Measurements from ENCODE around the gene SLC7A9. TPM values are rescaled to one million over a fixed set of nuclear protein-coding genes. Genes with fewer than 3 reads are reported as not detected.
"Not testable (repeated sequence)": the region's sequence is repeated elsewhere in the genome, so short reads cannot be mapped to it uniquely, and the experiment has no call there.

SLC7A9 gene
- total and polyA plus RNA-seq, 2 donors (not counting 1 experiment from before 2014, with no cell fraction given), result 0.17 TPM; not detected in 1

DNA sequence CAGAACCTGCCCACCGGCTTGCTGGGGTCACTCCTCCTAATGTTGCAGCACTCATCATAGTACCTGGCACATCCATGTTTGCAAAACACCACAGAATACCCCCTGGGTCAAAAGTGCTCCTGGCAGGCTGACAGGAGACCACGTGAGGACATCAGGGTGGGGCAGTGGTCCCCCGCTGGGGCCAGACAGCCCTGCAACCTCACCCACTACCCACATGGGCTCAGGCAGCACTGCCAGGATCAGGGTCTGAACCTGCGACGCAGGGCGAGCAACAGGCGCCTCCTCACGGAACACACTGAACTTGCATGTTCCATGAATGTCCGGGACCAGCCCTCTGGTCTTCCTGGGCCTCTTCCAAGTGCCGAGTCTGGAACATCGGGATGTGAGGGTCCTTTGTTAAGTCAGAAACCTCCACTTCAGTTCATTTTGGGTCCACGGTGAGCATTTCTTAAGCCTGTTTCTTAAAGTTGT lies 1.4 kb upstream of the SLC7A9 start:
- Histone ChIP-seq H3K4me1 (ENCODE audit: control insufficient read depth, extremely low read depth, insufficient read depth, low read length) (no peaks in the 10 kb centered on the region), H4K20me1 (ENCODE audit: control insufficient read depth, extremely low read depth, insufficient read depth, low read length) (no peaks in the 10 kb centered on the region), H3K4me3 (replicated peaks in 1 of 4; ENCODE audit: control extremely low read depth in 1 of 4, insufficient read depth in 1 of 4, low read depth in 3 of 4, low read length in 4 of 4) (no peak overlapping the region), H3K36me3 (ENCODE audit: control insufficient read depth, insufficient read depth, low read length) (no peaks in the 10 kb centered on the region), H3K27me3 (ENCODE audit: control insufficient read depth, insufficient read depth, low read length) (no peaks in the 10 kb centered on the region), H3K4me2 (ENCODE audit: extremely low read depth, insufficient read depth, low read length) (no peak overlapping the region), H3K79me2 (ENCODE audit: control insufficient read depth, insufficient read depth, low read length) (no peaks in the 10 kb centered on the region), H2AFZ (ENCODE audit: low read length) (no peak overlapping the region), H3K9ac (ENCODE audit: insufficient read depth, low read length) (no peak overlapping the region), H3K9me3 (ENCODE audit: control insufficient read depth, insufficient read depth, low read depth, low read length) (no peaks in the 10 kb centered on the region), H3K27ac (ENCODE audit: insufficient read depth, low read length) (no peak overlapping the region)
- no peak for DNase-seq (ENCODE audit: low read depth in 2 of 2)
- TF ChIP-seq, protein P1, sequence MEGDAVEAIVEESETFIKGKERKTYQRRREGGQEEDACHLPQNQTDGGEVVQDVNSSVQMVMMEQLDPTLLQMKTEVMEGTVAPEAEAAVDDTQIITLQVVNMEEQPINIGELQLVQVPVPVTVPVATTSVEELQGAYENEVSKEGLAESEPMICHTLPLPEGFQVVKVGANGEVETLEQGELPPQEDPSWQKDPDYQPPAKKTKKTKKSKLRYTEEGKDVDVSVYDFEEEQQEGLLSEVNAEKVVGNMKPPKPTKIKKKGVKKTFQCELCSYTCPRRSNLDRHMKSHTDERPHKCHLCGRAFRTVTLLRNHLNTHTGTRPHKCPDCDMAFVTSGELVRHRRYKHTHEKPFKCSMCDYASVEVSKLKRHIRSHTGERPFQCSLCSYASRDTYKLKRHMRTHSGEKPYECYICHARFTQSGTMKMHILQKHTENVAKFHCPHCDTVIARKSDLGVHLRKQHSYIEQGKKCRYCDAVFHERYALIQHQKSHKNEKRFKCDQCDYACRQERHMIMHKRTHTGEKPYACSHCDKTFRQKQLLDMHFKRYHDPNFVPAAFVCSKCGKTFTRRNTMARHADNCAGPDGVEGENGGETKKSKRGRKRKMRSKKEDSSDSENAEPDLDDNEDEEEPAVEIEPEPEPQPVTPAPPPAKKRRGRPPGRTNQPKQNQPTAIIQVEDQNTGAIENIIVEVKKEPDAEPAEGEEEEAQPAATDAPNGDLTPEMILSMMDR (conservative IDR thresholded peaks at IDR 0.05 in 1 of 2, IDR thresholded peaks at IDR 0.05 in 1 of 2; ENCODE audit: low read depth in 1 of 2, low read length in 2 of 2), result no peak
- no peak for TF ChIP-seq EZH2 (IDR thresholded peaks at IDR 0.05; ENCODE audit: low read length, missing control alignments)

DNA sequence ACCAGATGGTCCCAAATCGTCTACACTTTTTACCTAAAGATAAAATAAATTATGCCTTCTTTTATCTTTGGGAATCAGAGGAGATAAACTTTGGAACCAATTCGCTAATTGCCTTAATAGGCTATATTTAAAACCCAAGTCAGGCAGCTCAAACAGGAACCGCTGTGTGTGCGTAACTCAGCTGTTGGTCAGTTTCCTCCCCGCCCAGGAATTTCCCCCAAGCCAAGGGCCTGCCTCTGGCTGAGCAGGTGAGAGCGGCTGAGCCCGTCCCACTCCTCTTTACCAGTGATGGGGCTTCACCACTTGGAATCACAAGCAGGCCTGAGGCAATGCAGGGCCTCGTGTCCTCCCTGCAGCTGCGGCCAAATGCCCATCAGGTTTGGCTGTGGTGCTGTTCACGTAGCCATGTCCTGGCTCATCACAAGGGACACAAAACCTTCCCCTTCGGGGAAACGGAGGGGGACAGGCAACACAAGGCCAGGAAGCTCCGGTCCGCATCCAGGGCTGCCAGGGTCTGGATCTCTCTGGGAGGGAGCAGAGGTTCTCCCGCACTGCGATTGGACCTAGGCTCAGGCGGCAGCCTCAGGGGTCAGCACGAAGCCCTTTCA lies 503 bp upstream of the SLC7A9 start:
- H3K27ac ChIP-seq (ENCODE audit: insufficient read depth, low read length), result no peak overlapping the region
- H3K4me1 ChIP-seq (ENCODE audit: control insufficient read depth, extremely low read depth, insufficient read depth, low read length), result no peaks in the 10 kb centered on the region
- H3K4me2 ChIP-seq (ENCODE audit: extremely low read depth, insufficient read depth, low read length), result no peak overlapping the region
- H3K9me3 ChIP-seq (ENCODE audit: control insufficient read depth, insufficient read depth, low read depth, low read length), result no peaks in the 10 kb centered on the region
- DNase-seq (ENCODE audit: low read depth in 2 of 2), result no peak
- H4K20me1 ChIP-seq (ENCODE audit: control insufficient read depth, extremely low read depth, insufficient read depth, low read length), result no peaks in the 10 kb centered on the region
- H2AFZ ChIP-seq (ENCODE audit: low read length), result no peak overlapping the region
- H3K36me3 ChIP-seq (ENCODE audit: control insufficient read depth, insufficient read depth, low read length), result no peaks in the 10 kb centered on the region
- no peak overlapping the region for H3K4me3 ChIP-seq (replicated peaks in 1 of 4; ENCODE audit: control extremely low read depth in 1 of 4, insufficient read depth in 1 of 4, low read depth in 3 of 4, low read length in 4 of 4)
- no peak overlapping the region for H3K9ac ChIP-seq (ENCODE audit: insufficient read depth, low read length)
- no peaks in the 10 kb centered on the region for H3K27me3 ChIP-seq (ENCODE audit: control insufficient read depth, insufficient read depth, low read length)
- H3K79me2 ChIP-seq (ENCODE audit: control insufficient read depth, insufficient read depth, low read length), result no peaks in the 10 kb centered on the region
- no peak for TF ChIP-seq EZH2 (IDR thresholded peaks at IDR 0.05; ENCODE audit: low read length, missing control alignments)
- TF ChIP-seq, protein P1 (conservative IDR thresholded peaks at IDR 0.05 in 1 of 2, IDR thresholded peaks at IDR 0.05 in 1 of 2; ENCODE audit: low read depth in 1 of 2, low read length in 2 of 2), result no peak

DNA sequence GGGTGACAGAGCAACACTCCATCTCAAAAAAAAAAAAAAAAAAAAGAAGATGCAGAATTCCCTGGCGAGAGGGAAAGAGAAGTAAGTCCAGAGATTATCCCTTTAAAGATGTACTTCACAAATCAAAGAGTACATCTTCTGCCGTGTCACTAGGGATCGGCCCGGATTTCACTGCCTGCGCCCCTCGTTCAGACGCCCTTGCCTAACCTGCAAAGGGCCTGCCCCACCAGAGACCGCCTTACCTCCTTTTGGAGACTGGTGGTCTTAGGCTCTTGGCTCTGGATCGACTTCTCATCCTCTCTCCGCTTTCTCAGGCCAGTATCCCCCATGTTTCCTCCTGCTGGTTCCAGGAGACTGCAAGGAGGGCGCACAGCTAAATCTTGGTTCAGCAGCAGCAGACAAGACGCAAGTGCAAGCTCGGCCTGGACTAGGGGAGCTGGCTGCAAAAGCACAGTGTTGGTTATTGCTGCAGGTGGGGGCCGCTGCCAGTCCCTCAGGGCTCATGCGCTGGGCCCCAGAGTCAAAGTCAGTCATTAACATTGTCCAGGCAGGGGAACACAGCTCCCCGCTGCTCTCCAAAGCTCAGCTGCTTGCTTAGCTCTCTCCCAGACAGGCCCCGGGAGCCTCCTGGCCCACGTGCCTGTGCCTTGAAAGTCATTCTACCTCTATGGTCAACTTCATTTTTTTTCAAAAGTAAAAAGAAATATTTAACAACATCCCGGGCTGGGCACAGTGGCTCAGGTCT lies 1.2 kb downstream of the SLC7A9 start:
- Histone ChIP-seq H4K20me1 (ENCODE audit: control insufficient read depth, extremely low read depth, insufficient read depth, low read length) (no peaks in the 10 kb centered on the region), H3K9ac (ENCODE audit: insufficient read depth, low read length) (no peak overlapping the region), H3K4me2 (ENCODE audit: extremely low read depth, insufficient read depth, low read length) (no peak overlapping the region), H3K79me2 (ENCODE audit: control insufficient read depth, insufficient read depth, low read length) (no peaks in the 10 kb centered on the region), H3K4me1 (ENCODE audit: control insufficient read depth, extremely low read depth, insufficient read depth, low read length) (no peaks in the 10 kb centered on the region), H2AFZ (ENCODE audit: low read length) (no peak overlapping the region), H3K36me3 (ENCODE audit: control insufficient read depth, insufficient read depth, low read length) (no peaks in the 10 kb centered on the region), H3K27me3 (ENCODE audit: control insufficient read depth, insufficient read depth, low read length) (no peaks in the 10 kb centered on the region), H3K9me3 (ENCODE audit: control insufficient read depth, insufficient read depth, low read depth, low read length) (no peaks in the 10 kb centered on the region), H3K27ac (ENCODE audit: insufficient read depth, low read length) (no peak overlapping the region), H3K4me3 (replicated peaks in 1 of 4; ENCODE audit: control extremely low read depth in 1 of 4, insufficient read depth in 1 of 4, low read depth in 3 of 4, low read length in 4 of 4) (no peak overlapping the region)
- TF ChIP-seq EZH2 (IDR thresholded peaks at IDR 0.05; ENCODE audit: low read length, missing control alignments), result no peak
- TF ChIP-seq, protein P1 (conservative IDR thresholded peaks at IDR 0.05 in 1 of 2, IDR thresholded peaks at IDR 0.05 in 1 of 2; ENCODE audit: low read depth in 1 of 2, low read length in 2 of 2), result no peak
- no peak for DNase-seq (ENCODE audit: low read depth in 2 of 2)

DNA sequence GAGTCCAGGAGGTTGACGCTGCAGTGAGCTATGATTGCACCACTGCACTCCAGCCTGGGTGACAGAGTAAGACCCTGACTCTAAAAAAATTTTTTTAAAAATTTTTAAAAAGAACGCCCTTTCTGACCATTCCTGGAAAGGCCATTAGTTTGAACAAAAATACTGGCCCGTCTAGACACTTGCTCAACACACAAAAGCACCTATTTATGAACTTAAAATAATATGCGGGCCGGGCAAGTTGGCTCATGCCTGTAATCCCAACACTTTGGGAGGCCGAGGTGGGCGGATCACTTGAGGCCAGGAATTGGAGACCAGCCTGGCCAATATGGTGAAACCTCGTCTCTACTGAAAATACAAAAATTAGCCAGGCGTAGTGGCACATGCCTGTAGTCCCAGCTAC lies 2.1 kb downstream of the SLC7A9 start:
- H3K27me3 ChIP-seq (ENCODE audit: control insufficient read depth, insufficient read depth, low read length); H4K20me1 ChIP-seq (ENCODE audit: control insufficient read depth, extremely low read depth, insufficient read depth, low read length); H3K4me3 ChIP-seq (replicated peaks in 1 of 4; ENCODE audit: control extremely low read depth in 1 of 4, insufficient read depth in 1 of 4, low read depth in 3 of 4, low read length in 4 of 4); H3K9ac ChIP-seq (ENCODE audit: insufficient read depth, low read length); H3K27ac ChIP-seq (ENCODE audit: insufficient read depth, low read length); H3K36me3 ChIP-seq (ENCODE audit: control insufficient read depth, insufficient read depth, low read length); H3K4me2 ChIP-seq (ENCODE audit: extremely low read depth, insufficient read depth, low read length); H3K79me2 ChIP-seq (ENCODE audit: control insufficient read depth, insufficient read depth, low read length); DNase-seq (ENCODE audit: low read depth in 2 of 2); H3K4me1 ChIP-seq (ENCODE audit: control insufficient read depth, extremely low read depth, insufficient read depth, low read length); H3K9me3 ChIP-seq (ENCODE audit: control insufficient read depth, insufficient read depth, low read depth, low read length); H2AFZ ChIP-seq (ENCODE audit: low read length): not testable (repeated sequence)
